Endodermal cell (in vitro differentiated cells): ENCODE results near the gene TRAF3. TPM values are rescaled to one million over a fixed set of nuclear protein-coding genes. Genes with fewer than 3 reads are reported as not detected.

ENCODE experiments used
- DNase-seq: peaks from one replicate; pipeline ENCODE4 v3.0.0-alpha.2; 2017
- H3K27ac ChIP-seq: 2 replicates; pipeline ENCODE4 v1.5.1; 2013; ENCODE audit warnings: mild to moderate bottlenecking, low read depth, low read length, moderate library complexity
- H3K27me3 ChIP-seq: 2 replicates; pipeline ENCODE4 v1.6.1; 2013; ENCODE audit warnings: mild to moderate bottlenecking, low read length, moderate library complexity; ENCODE audit not compliant: insufficient read depth, control insufficient read depth, poor library complexity, severe bottlenecking
- H3K36me3 ChIP-seq: 2 replicates; pipeline ENCODE4 v1.7.0; 2013; ENCODE audit warnings: mild to moderate bottlenecking, low read length, moderate library complexity; ENCODE audit not compliant: control insufficient read depth, insufficient read depth
- H3K4me1 ChIP-seq: one replicate; pipeline ENCODE4 v1.7.0; 2013; ENCODE audit warnings: low read length; ENCODE audit not compliant: control insufficient read depth, insufficient read depth
- H3K4me3 ChIP-seq: 2 replicates; pipeline ENCODE4 v1.5.1; 2013; ENCODE audit warnings: mild to moderate bottlenecking, low read length, moderate library complexity
- H3K9ac ChIP-seq: 2 replicates; pipeline ENCODE4 v1.6.1; 2013; ENCODE audit warnings: mild to moderate bottlenecking, low read length, moderate library complexity; ENCODE audit not compliant: poor library complexity, severe bottlenecking; ENCODE audit errors: extremely low read depth
- H3K9me3 ChIP-seq: 2 replicates; pipeline ENCODE4 v1.6.1; 2013; ENCODE audit warnings: mild to moderate bottlenecking, low read length, moderate library complexity; ENCODE audit not compliant: control insufficient read depth
- H3K27ac Mint-ChIP-seq: 2 replicates; pipeline ENCODE4 v1.8.0; 2020; ENCODE audit warnings: mixed read lengths
- H3K27me3 Mint-ChIP-seq: 2 replicates; pipeline ENCODE4 v1.8.0; 2021; ENCODE audit warnings: mild to moderate bottlenecking, mixed read lengths; ENCODE audit not compliant: insufficient read depth
- H3K36me3 Mint-ChIP-seq: 2 replicates; pipeline ENCODE4 v1.8.0; 2020; ENCODE audit warnings: low read depth, mixed read lengths
- H3K4me1 Mint-ChIP-seq: 2 replicates; pipeline ENCODE4 v1.8.0; 2020; ENCODE audit warnings: mixed read lengths
- H3K4me3 Mint-ChIP-seq: 2 replicates; pipeline ENCODE4 v1.8.0; 2020; ENCODE audit warnings: mild to moderate bottlenecking, moderate library complexity, mixed read lengths
- H3K9me3 Mint-ChIP-seq: 2 replicates; pipeline ENCODE4 v1.8.0; 2020; ENCODE audit warnings: mild to moderate bottlenecking, mixed read lengths
- CTCF ChIP-seq: fragments of 200-600 bp; sonication (generic); conservative IDR thresholded peaks from 2 replicates; pipeline ENCODE4 v1.5.0; 2021; ENCODE audit warnings: antibody characterized with exemption, mild to moderate bottlenecking
- WGBS, 2 experiments: methylation state at CpG; one replicate each; pipeline versions ENCODE4 v1.1.5 to v1.1.7; 2013; ENCODE audit warnings: missing lambda C conversion rate in 2 of 2, mixed read lengths in 1 of 2; ENCODE audit not compliant: insufficient coverage in 1 of 2, insufficient read length in 1 of 2; 5-methylcytosine and 5-hydroxymethylcytosine counted together
- total RNA-seq, 2 donors: library from RNA; stranded (reverse); fragmentation: NEBNext Ultra II Directional in 1 of 2; extraction: Animal tissue kit (Norgen Biotek cat#: 25700) in 1 of 2; gene quantifications; 2 replicates in 1 of 2; 3 replicates in 1 of 2; pipeline ENCODE4 v1.2.1, GENCODE V29; 2021

Gene TRAF3
- total RNA-seq, 2 donors from 2014 or later, result 16.7 to 23.8 TPM

GRCh38 chr14:102829016-102829548, 51.8 kb downstream of the TRAF3 start:
- Histone ChIP-seq H3K9ac (no peak overlapping the region), H3K36me3 (no peaks in the 10 kb centered on the region), H3K4me1 (no peaks in the 10 kb centered on the region), H3K27me3 (no peaks in the 10 kb centered on the region), H3K9me3 (no peaks in the 10 kb centered on the region), H3K27ac (peak overlapping the region; percentile 16), H3K4me3 (no peak overlapping the region)
- peaks cover 6% of the 10 kb centered on the region for H3K36me3 Mint-ChIP-seq
- H3K9me3 Mint-ChIP-seq, result no peaks in the 10 kb centered on the region
- H3K4me3 Mint-ChIP-seq, result no peak overlapping the region
- no peaks in the 10 kb centered on the region for H3K27me3 Mint-ChIP-seq
- WGBS, 2 experiments, result 90 to 92% methylated on average over 4 to 5 of the region's 5 CpGs
- H3K27ac Mint-ChIP-seq, result no peak overlapping the region
- H3K4me1 Mint-ChIP-seq, result peaks cover 16% of the 10 kb centered on the region
- DNase-seq, result no peak
- no peak for TF ChIP-seq CTCF

GRCh38 chr14:102830474-102831045, 53.3 kb downstream of the TRAF3 start:
- Histone ChIP-seq H3K27ac (no peak overlapping the region), H3K9ac (no peak overlapping the region), H3K4me1 (no peaks in the 10 kb centered on the region), H3K4me3 (no peak overlapping the region), H3K27me3 (no peaks in the 10 kb centered on the region), H3K36me3 (no peaks in the 10 kb centered on the region), H3K9me3 (no peaks in the 10 kb centered on the region)
- no peak for TF ChIP-seq CTCF
- H3K4me3 Mint-ChIP-seq, result no peak overlapping the region
- H3K27ac Mint-ChIP-seq, result no peak overlapping the region
- no peaks in the 10 kb centered on the region for H3K27me3 Mint-ChIP-seq
- WGBS, 2 experiments, result 87 to 88% methylated on average over 3 of the region's 3 CpGs
- no peak for DNase-seq
- H3K36me3 Mint-ChIP-seq, result peaks cover 12% of the 10 kb centered on the region
- no peaks in the 10 kb centered on the region for H3K9me3 Mint-ChIP-seq
- peaks cover 16% of the 10 kb centered on the region for H3K4me1 Mint-ChIP-seq

- 83 to 92% methylated on average over 5 to 7 of the region's 7 CpGs for WGBS, 2 experiments
- no peaks in the 10 kb centered on the region for H3K9me3 Mint-ChIP-seq
Measured at GRCh38 chr14:102831163-102831804, 54.0 kb downstream of the TRAF3 start.

More at GRCh38 chr14:102831163-102831804, 54.0 kb downstream of the TRAF3 start:
- Histone ChIP-seq H3K27ac (no peak overlapping the region), H3K36me3 (no peaks in the 10 kb centered on the region), H3K4me3 (no peak overlapping the region), H3K27me3 (no peaks in the 10 kb centered on the region), H3K9me3 (no peaks in the 10 kb centered on the region), H3K9ac (no peak overlapping the region), H3K4me1 (no peaks in the 10 kb centered on the region)
- Mint-ChIP-seq H3K4me3 (no peak overlapping the region), H3K36me3 (peaks cover 12% of the 10 kb centered on the region), H3K27me3 (no peaks in the 10 kb centered on the region), H3K27ac (peak overlapping the region; percentile 22), H3K4me1 (peaks cover 16% of the 10 kb centered on the region)
- DNase-seq, result no peak
- TF ChIP-seq CTCF, result no peak
